Smooth muscle cell of trachea (primary cell): ENCODE results near the gene RIPOR3. TPM values are rescaled to one million over a fixed set of nuclear protein-coding genes. Genes with fewer than 3 reads are reported as not detected.

Experiments used
- total RNA-seq: library from RNA; depleted of rRNA; stranded (reverse); fragments of >200 nt; gene quantifications from 2 replicates; pipeline ENCODE4 v1.2.1, GENCODE V29; 2014

Gene RIPOR3
- 10.6 and 27.3 TPM in 2 replicates for total RNA-seq

DNA sequence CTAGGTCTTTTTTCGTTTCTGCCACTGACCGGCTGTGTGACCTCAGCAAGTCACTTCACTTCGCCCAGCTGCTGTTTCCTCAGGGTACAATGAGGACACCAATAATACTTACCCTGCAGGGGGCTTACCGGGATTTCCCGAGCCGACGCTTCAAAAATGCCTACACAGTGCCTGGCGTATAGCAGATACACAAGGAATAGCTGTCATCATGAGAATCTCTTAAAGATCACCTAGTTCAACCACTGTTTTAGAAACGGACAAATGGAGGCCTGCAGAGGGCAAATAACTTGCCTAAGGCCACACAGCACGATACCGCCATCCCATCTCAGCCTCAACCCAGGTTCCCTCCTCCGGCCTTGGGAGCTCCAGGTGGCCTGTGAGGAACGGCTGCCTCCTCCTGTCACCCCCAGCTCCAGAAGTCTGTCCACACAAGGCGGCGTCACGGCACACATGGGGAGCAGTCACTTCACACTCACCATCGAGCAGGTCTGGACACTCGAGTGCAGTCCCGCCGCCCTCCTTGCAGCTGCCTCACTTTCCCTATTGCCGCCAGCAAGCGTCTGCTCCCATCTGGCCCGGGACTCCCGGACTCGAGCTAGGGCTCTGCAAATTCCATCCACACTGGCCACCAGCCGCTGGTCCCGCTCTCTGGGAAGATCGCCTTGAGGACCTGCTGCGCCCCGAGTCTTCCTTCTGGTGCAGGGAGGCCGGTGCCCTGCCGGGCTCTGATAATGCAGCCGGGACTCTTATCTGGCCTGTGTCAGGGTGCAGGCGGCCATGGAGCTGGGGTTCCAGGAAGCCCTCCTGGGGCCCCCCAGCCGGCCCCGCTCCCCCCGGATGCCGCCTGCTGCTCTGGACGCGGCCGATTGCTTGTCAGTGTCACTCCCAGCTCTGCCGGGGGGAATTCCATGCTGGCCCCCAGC lies at the start of gene RIPOR3:
TSS of gene RIPOR3 (minus strand) at position 893 of the 923 bp plus-strand sequence. CDS start at position 479, 414 bp downstream.

DNA sequence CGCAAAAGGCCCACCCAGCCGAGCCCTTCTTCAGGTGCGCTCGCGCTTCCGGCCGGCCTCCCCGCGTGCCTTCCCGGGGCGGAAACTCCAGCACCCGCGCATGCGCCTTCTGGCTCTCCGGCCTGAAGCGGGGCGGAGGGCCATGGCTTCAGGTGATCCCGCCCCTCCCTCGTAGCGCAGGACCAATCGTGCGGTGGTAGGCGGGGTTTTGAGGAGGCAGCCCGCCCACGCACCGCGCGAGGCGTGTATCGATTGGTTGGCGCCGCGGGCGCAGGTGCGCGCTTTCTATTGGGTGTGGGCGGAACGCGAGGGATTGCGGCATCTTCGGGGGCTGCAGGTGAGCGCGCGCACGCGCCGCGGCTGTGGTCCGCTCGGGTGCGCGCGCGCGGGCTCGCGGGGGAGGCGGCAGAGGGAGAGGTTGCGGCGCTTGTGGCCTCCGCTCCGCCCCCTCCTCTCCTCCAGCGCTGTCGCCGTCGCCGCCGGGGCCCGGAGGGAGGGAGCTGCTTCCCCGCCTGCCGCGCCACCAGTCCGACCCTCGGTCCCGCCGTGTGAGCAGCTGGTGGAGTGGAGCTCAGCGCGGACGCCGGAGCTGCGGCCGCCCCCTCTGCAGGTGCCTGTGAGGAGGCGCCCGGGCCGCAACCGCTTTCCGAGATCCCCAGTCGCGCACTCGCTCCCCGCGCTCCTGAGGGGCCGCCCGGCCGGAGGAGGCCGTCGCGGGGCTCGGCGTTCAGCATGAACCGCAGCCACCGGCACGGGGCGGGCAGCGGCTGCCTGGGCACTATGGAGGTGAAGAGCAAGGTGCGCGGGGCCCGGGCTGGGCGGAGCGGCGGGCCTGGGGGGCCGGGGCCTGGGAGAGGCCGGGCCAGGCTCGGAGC lies 40.0 kb upstream of the RIPOR3 start, which contains the start of gene PARD6B:
TSS of gene PARD6B (plus strand) at position 526 of the 875 bp plus-strand sequence. CDS start at position 733, 207 bp downstream.

Other genes starting within 250 kb of the RIPOR3 start
- gene PTPN1, start 181.2 kb downstream of the RIPOR3 start, total RNA-seq, result 19.3 and 21.5 TPM in 2 replicates
- 0.44 and 0.66 TPM in 2 replicates for gene PARD6B, start 40.0 kb upstream of the RIPOR3 start, total RNA-seq
- 15.7 and 21.5 TPM in 2 replicates for gene BCAS4, start 103.5 kb upstream of the RIPOR3 start, total RNA-seq
- gene ADNP, start 239.9 kb upstream of the RIPOR3 start, total RNA-seq, result 28.8 and 50.2 TPM in 2 replicates